WTC11 (cell line): ENCODE data around the gene P2RX6. TPM values are rescaled to one million over a fixed set of nuclear protein-coding genes. Genes with fewer than 3 reads are reported as not detected.

Source experiments
- ATAC-seq: fragments of 200-7000 bp; cut with Tn5 transposase; 2 replicates; pipeline ENCODE4 v1.10.0; 2021; ENCODE audit warnings: mild to moderate bottlenecking, moderate library complexity
- CTCF ChIA-PET: fragments of 300-600 bp; sonication (Branson Sonifier 250); formaldehyde crosslinking; loops from one replicate; lab custom pipeline; 2021; ENCODE audit warnings: antibody characterized with exemption; lab: Charles Lee
- POLR2A ChIA-PET: fragments of 350-600 bp; sonication (Branson Sonifier 250); formaldehyde crosslinking; loops from one replicate; lab custom pipeline; 2021; ENCODE audit warnings: antibody characterized with exemption; lab: Charles Lee
- DNase-seq: peaks from one replicate; pipeline ENCODE4 v3.0.0; 2021; ENCODE audit warnings: low spot score
- H3K27ac Mint-ChIP-seq: 2 replicates; pipeline ENCODE4 v1.8.0; 2021; ENCODE audit warnings: mixed read lengths
- H3K27me3 Mint-ChIP-seq: 2 replicates; pipeline ENCODE4 v1.8.0; 2021; ENCODE audit warnings: low read depth, mild to moderate bottlenecking, moderate library complexity, mixed read lengths
- H3K36me3 Mint-ChIP-seq: 2 replicates; pipeline ENCODE4 v1.8.0; 2021; ENCODE audit warnings: mixed read lengths
- H3K4me1 Mint-ChIP-seq: 2 replicates; pipeline ENCODE4 v1.8.0; 2022; ENCODE audit warnings: mixed read lengths
- H3K4me3 Mint-ChIP-seq: 2 replicates; pipeline ENCODE4 v1.8.0; 2021; ENCODE audit warnings: mild to moderate bottlenecking, moderate library complexity, mixed read lengths
- H3K9me3 Mint-ChIP-seq: 2 replicates; pipeline ENCODE4 v1.8.0; 2021; ENCODE audit warnings: mixed read lengths
- AR ChIP-seq: fragments of 250-450 bp; sonication (Bioruptor Pico); IDR thresholded peaks from 2 replicates; pipeline ENCODE4 v1.9.0; 2021; ENCODE audit warnings: mild to moderate bottlenecking
- ATF1 ChIP-seq: sonication (generic); formaldehyde crosslinking; IDR thresholded peaks from 2 replicates; pipeline ENCODE4 v1.8.1; 2023; ENCODE audit warnings: mild to moderate bottlenecking, moderate library complexity, missing genetic modification reagents
- CREM ChIP-seq: sonication (generic); formaldehyde crosslinking; IDR thresholded peaks from 2 replicates; pipeline ENCODE4 v1.8.1; 2022; ENCODE audit warnings: mild to moderate bottlenecking, missing genetic modification reagents, moderate library complexity
- E2F5 ChIP-seq: sonication (generic); formaldehyde crosslinking; IDR thresholded peaks from 2 replicates; pipeline ENCODE4 v1.8.1; 2022; ENCODE audit warnings: mild to moderate bottlenecking, moderate library complexity, missing genetic modification reagents
- EMX1 ChIP-seq: fragments of 250-450 bp; sonication (Bioruptor Pico); IDR thresholded peaks from 2 replicates; pipeline ENCODE4 v1.8.0; 2021; ENCODE audit warnings: mild to moderate bottlenecking
- HMGXB4 ChIP-seq: sonication (generic); formaldehyde crosslinking; IDR thresholded peaks from 2 replicates; pipeline ENCODE4 v1.8.1; 2023; ENCODE audit warnings: mild to moderate bottlenecking, moderate library complexity, missing genetic modification reagents
- MAX ChIP-seq: sonication (generic); formaldehyde crosslinking; IDR thresholded peaks from 2 replicates; pipeline ENCODE4 v1.8.0; 2022; ENCODE audit warnings: mild to moderate bottlenecking, missing genetic modification reagents
- TCF7 ChIP-seq: sonication (generic); formaldehyde crosslinking; IDR thresholded peaks from 2 replicates; pipeline ENCODE4 v1.8.0; 2022; ENCODE audit warnings: mild to moderate bottlenecking, low read depth, missing genetic modification reagents, moderate library complexity
- ZNF263 ChIP-seq: sonication (generic); formaldehyde crosslinking; IDR thresholded peaks from 2 replicates; pipeline ENCODE4 v1.8.1; 2022; ENCODE audit warnings: low read depth, mild to moderate bottlenecking, moderate library complexity, missing genetic modification reagents
- ZNF423 ChIP-seq: fragments of 250-450 bp; sonication (Bioruptor Pico); IDR thresholded peaks from 2 replicates; pipeline ENCODE4 v2.1.2; 2022; ENCODE audit warnings: mild to moderate bottlenecking, moderate library complexity
- total RNA-seq: library from RNA; stranded (reverse); gene quantifications from 3 replicates; pipeline ENCODE4 v1.2.3, GENCODE V29; 2021
- TF ChIP-seq, protein P1 (sequence below): sonication (generic); formaldehyde crosslinking; IDR thresholded peaks from 2 replicates; pipeline ENCODE4 v1.8.1; 2022; ENCODE audit warnings: low read depth, mild to moderate bottlenecking, moderate library complexity, missing genetic modification reagents, borderline replicate concordance
- TF ChIP-seq, protein P2 (sequence below): sonication (generic); formaldehyde crosslinking; IDR thresholded peaks from 2 replicates; pipeline ENCODE4 v1.8.0; 2023; ENCODE audit warnings: missing genetic modification reagents
- TF ChIP-seq, protein P3 (sequence below): sonication (generic); formaldehyde crosslinking; IDR thresholded peaks from 2 replicates; pipeline ENCODE4 v1.8.0; 2023; ENCODE audit warnings: missing genetic modification reagents, mild to moderate bottlenecking, borderline replicate concordance
- TF ChIP-seq, protein P4 (sequence below): sonication (generic); formaldehyde crosslinking; conservative IDR thresholded peaks from 2 replicates; pipeline ENCODE4 v1.8.1; 2023; ENCODE audit warnings: mild to moderate bottlenecking, low read depth, missing genetic modification reagents, moderate library complexity

Gene P2RX6
- total RNA-seq, 1 experiment from 2014 or later, result 0.13 TPM

- TF ChIP-seq HMGXB4 (CRISPR knock-in tag) (no peak), MAX (CRISPR knock-in tag) (no peak), ZNF423 (CRISPR knock-in tag) (no peak), E2F5 (CRISPR knock-in tag) (no peak), ZNF263 (no peak), ATF1 (CRISPR knock-in tag) (no peak)
Observed at GRCh38 chr22:21034989-21035388, 20.0 kb downstream of the P2RX6 start (continued).

DNA sequence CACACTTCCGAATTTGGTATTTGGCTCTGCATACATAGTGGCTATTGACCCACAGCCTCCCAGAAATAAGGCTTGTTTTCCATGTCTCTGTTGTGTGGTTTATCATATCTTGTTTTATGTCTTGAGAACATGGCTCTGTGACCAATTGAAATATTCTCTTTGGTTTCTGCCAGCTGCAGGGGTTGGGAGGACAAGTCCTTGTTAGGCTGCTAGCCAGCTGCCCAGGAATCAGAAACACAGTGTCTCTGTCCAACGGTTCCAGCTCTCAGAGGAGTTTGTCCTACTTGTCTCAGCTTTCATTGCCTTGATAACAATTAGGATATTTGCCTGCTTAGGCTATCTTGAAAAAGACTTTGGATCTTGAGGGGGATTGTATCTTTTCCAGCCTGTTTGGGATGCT lies 23.4 kb downstream of the P2RX6 start:
- no peaks in the 10 kb centered on the region for H3K36me3 Mint-ChIP-seq
- H3K4me1 Mint-ChIP-seq, result no peaks in the 10 kb centered on the region
- no peak overlapping the region for H3K4me3 Mint-ChIP-seq
- no peak overlapping the region for H3K27ac Mint-ChIP-seq
- POLR2A ChIA-PET, result no interaction called here
- H3K27me3 Mint-ChIP-seq, result peaks cover 11% of the 10 kb centered on the region
- no peak for TF ChIP-seq TCF7
- TF ChIP-seq, protein P1, sequence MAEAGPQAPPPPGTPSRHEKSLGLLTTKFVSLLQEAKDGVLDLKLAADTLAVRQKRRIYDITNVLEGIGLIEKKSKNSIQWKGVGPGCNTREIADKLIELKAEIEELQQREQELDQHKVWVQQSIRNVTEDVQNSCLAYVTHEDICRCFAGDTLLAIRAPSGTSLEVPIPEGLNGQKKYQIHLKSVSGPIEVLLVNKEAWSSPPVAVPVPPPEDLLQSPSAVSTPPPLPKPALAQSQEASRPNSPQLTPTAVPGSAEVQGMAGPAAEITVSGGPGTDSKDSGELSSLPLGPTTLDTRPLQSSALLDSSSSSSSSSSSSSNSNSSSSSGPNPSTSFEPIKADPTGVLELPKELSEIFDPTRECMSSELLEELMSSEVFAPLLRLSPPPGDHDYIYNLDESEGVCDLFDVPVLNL (CRISPR knock-in tag), result no peak
- TF ChIP-seq, protein P2, sequence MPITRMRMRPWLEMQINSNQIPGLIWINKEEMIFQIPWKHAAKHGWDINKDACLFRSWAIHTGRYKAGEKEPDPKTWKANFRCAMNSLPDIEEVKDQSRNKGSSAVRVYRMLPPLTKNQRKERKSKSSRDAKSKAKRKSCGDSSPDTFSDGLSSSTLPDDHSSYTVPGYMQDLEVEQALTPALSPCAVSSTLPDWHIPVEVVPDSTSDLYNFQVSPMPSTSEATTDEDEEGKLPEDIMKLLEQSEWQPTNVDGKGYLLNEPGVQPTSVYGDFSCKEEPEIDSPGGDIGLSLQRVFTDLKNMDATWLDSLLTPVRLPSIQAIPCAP (CRISPR knock-in tag), result no peak
- no peak for TF ChIP-seq CREM (CRISPR knock-in tag)
- TF ChIP-seq EMX1 (CRISPR knock-in tag), result no peak
- TF ChIP-seq, protein P3, sequence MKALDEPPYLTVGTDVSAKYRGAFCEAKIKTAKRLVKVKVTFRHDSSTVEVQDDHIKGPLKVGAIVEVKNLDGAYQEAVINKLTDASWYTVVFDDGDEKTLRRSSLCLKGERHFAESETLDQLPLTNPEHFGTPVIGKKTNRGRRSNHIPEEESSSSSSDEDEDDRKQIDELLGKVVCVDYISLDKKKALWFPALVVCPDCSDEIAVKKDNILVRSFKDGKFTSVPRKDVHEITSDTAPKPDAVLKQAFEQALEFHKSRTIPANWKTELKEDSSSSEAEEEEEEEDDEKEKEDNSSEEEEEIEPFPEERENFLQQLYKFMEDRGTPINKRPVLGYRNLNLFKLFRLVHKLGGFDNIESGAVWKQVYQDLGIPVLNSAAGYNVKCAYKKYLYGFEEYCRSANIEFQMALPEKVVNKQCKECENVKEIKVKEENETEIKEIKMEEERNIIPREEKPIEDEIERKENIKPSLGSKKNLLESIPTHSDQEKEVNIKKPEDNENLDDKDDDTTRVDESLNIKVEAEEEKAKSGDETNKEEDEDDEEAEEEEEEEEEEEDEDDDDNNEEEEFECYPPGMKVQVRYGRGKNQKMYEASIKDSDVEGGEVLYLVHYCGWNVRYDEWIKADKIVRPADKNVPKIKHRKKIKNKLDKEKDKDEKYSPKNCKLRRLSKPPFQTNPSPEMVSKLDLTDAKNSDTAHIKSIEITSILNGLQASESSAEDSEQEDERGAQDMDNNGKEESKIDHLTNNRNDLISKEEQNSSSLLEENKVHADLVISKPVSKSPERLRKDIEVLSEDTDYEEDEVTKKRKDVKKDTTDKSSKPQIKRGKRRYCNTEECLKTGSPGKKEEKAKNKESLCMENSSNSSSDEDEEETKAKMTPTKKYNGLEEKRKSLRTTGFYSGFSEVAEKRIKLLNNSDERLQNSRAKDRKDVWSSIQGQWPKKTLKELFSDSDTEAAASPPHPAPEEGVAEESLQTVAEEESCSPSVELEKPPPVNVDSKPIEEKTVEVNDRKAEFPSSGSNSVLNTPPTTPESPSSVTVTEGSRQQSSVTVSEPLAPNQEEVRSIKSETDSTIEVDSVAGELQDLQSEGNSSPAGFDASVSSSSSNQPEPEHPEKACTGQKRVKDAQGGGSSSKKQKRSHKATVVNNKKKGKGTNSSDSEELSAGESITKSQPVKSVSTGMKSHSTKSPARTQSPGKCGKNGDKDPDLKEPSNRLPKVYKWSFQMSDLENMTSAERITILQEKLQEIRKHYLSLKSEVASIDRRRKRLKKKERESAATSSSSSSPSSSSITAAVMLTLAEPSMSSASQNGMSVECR (CRISPR knock-in tag), result no peak
- no peak for TF ChIP-seq AR (CRISPR knock-in tag)
- TF ChIP-seq, protein P4, sequence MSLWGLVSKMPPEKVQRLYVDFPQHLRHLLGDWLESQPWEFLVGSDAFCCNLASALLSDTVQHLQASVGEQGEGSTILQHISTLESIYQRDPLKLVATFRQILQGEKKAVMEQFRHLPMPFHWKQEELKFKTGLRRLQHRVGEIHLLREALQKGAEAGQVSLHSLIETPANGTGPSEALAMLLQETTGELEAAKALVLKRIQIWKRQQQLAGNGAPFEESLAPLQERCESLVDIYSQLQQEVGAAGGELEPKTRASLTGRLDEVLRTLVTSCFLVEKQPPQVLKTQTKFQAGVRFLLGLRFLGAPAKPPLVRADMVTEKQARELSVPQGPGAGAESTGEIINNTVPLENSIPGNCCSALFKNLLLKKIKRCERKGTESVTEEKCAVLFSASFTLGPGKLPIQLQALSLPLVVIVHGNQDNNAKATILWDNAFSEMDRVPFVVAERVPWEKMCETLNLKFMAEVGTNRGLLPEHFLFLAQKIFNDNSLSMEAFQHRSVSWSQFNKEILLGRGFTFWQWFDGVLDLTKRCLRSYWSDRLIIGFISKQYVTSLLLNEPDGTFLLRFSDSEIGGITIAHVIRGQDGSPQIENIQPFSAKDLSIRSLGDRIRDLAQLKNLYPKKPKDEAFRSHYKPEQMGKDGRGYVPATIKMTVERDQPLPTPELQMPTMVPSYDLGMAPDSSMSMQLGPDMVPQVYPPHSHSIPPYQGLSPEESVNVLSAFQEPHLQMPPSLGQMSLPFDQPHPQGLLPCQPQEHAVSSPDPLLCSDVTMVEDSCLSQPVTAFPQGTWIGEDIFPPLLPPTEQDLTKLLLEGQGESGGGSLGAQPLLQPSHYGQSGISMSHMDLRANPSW (CRISPR knock-in tag), result no peak
- no peaks in the 10 kb centered on the region for H3K9me3 Mint-ChIP-seq
- ATAC-seq, result no peak
- CTCF ChIA-PET, result interaction anchor here (0.7 to 2.3 kb wide), 3 partner anchors 18 to 65 kb away, joined by 3 to 11 read pairs (median 4); no protein-coding TSS in a partner anchor
- DNase-seq, result no peak
